HG02763 (cell line): ENCODE results near the gene GPATCH8.

Experiments used
- ATAC-seq: cut with Tn5 transposase; IDR thresholded peaks from one replicate; pipeline ENCODE4 v1.9.1; 2021; ENCODE audit warnings: mild to moderate bottlenecking, moderate library complexity; ENCODE audit not compliant: unreplicated experiment

GPATCH8 gene

DNA sequence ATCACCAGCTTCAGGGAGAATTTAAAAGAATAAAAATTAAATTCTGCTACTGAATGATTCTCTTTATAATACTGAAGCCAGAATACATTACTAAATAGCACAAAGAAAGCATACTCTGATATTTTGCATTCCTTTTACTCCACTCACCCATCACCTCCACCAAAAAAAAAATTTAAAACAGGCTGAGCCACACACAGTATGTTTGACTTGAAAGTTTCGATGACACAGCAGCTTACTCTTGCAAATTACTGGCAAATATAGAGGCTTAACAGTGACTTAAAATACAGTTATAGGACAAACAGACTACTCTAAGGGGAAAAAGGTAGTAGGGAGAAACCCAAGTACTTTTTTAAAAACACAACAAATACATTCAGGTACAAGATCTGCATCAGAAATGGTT lies 39.2 kb downstream of the GPATCH8 start:
- ATAC-seq, result no peak

DNA sequence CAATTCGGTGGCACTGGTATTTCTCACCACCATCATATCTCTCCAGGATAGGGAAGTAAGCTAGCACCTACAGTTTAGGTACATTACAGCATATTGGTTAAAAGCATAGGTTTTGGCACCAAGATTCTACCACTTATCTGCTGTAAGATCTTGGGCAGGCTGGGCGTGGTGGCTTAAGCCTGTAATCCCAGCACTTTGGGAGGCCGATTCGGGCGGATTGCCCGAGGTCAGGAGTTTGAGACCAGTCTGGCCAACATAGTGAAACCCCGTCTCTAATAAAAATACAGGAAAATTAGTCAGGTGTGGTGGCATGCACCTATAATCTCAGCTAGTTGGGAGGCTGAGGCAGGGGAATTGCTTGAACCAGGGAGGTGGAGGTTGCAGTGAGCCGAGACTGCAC lies 51.4 kb downstream of the GPATCH8 start:
- ATAC-seq, result no peak

DNA sequence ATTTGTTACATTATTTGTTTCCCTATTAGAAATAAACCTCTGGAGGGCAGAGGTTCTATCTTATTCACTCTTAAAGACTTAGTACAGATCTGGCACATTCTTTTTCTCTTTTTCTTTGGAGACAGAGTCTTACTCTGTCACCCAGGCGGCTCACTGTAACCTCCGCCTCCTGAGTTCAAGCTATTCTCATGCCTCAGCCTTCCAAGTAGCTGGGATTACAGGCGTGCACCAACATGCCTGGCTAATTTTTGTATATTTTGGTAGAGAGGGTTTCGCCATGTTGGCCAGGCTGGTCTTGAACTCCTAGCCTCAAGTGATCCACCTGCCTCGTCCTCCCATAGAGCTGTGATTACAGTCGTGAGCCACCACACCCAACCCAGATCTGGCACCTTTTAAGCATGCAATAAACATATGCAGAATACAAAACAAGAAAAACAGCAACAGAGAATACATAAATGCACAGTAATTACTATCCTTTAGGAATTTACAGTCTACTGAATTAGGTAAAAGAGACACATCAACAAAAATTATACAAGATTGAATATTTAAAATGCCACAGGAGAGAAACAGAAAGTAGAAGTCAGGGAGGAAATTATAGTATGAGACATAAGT lies 52.1 kb downstream of the GPATCH8 start:
- ATAC-seq, result no peak

DNA sequence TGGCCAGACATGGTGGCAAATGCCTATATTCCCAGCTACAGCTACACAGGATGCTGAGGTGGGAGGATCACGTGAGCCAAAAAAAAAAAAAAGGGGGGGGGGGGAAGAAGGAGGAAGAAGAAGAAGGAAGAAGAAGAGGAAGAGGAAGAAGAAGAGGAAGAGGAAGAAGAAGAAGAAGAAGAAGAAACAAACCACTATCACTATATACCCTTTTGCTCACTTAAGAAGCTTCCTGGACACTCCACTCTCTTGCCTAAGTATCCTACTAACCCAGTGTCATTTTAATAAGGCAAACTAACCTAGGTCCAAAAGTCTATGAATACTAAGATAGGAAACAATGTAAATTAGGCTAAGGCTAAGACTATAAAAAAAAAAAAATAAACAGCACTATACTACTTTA lies 54.8 kb downstream of the GPATCH8 start:
- ATAC-seq, result no peak

DNA sequence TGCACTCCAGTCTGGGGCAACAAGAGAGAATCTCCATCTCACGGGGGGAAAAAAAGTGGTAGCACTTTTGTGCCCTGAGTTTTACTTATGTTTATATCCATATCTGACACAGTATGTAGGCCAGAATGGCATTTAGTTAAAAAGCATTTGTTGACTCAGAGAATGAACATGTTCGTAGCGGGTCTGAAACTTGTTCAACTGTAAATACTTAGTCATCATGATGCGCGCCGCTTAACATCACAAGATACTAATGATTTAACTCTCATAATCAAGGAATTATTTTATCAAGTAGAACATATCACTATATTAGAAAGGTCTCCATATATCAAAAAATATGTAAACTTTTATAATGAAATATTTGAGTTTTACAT lies 58.5 kb downstream of the GPATCH8 start:
- ATAC-seq, result no peak

DNA sequence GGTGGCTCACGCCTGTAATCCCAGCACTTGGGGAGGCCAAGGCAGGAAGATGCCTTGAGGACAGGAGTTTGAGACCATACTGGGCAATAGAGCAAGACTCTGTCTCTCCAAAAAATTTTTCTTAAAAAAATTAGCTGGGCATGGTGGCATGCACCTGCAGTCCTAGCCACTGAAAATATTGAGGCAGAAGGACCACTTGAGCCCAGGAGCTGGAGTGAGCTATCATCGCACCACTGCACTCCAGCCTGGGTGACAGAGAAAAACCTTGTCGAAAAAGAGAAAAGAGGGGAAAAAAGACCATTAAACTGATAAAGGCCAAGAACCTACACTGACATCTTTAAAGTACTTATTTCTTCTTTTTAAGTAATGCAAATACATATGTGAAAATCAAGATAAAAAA lies 60.4 kb downstream of the GPATCH8 start:
- no peak for ATAC-seq

DNA sequence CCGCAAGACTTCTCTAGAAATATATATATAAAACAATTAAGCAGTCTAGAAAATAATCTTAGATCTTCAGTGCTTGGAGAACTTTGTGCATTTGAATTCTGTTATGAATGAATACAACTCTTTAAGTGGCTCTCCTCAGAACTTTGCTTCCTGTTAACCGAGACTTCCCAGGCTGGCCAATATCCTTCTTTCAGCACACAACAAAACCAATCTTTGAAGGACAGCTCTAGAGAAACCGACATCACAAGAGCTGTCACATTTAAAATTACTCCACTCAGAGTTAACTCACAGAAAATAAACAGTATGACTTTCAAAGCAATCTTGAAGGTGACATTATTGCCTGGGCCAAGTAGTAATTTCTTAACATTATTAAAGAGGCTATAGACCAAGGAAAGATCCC lies 64.0 kb downstream of the GPATCH8 start:
- ATAC-seq, result no peak

DNA sequence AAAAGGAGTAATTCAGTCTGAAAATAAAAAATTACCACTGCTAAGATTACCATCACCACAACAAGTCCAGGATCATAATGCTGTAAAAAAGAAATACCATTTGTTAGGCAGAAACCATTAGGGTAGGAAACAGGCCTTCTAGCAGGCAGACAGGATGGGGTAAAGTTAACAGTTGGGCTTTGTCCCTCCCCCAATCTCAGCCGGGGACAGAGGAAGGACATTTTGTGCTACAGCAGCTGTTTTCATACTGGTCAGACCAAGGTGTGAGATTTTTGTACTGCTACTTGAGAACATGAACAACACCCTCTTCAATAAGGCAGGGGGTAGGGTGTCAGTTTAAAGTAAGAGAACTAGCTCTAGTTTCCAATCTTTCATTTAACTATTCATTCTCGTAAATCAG lies 64.6 kb downstream of the GPATCH8 start:
- no peak for ATAC-seq

DNA sequence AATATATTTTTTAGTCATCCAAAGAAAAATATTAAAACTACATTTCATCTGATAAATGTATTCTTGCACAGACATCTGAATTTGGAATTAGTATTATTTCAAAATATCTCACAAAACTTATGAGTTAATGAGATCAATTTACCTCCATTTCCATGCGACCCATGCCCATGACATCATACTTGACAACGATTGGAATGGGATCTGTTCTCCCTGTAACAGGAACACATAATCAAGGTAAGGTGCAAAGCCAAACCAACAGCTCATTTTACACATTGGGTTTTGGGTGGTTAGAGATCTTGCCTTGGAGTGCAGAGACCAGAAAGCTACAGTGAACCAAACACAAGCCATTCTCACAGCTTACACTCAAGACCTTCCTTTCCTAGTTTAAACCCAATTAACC lies 66.9 kb downstream of the GPATCH8 start:
- no peak for ATAC-seq

DNA sequence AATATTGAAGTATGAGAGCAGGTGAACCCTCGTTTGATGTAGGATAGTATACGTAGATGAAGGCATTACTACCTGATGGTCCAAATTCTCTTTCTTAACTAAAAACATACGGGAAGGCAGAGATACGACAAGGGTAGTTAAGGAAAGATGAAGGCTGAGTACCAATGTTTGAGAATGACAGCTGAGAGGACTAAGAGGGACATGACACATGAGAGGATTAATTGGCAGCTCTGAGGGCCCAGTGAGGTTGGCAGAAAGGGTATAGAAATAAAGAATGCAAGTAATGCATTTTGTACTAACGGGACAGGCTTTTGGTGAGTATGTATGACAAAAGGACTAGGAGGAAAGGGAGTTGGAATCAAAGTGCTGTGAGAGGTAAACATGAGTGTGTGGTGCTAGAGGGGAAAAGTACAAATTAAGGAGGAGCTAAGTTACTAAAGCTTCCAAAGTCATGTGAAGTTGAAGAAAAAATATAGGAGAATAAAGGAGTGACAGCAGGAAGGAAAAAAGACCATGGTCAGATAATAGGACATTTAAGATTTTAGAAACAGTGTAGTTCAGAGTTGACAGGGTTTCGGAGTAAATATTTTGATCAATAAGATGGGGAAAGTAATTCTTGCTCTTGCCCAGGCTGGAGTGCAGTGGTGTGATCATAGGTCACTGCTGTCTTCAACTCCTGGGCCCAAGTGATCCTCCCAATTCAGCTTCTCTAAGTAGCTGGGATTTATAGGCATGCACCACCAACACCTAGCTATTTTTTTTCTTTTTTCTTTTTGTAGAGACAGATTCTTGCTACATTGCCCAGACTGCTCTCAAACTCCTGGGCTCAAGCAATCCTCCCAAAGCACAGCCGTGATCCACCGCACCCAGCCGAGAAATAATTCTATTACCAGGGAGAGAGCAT lies 70.7 kb downstream of the GPATCH8 start:
- no peak for ATAC-seq

DNA sequence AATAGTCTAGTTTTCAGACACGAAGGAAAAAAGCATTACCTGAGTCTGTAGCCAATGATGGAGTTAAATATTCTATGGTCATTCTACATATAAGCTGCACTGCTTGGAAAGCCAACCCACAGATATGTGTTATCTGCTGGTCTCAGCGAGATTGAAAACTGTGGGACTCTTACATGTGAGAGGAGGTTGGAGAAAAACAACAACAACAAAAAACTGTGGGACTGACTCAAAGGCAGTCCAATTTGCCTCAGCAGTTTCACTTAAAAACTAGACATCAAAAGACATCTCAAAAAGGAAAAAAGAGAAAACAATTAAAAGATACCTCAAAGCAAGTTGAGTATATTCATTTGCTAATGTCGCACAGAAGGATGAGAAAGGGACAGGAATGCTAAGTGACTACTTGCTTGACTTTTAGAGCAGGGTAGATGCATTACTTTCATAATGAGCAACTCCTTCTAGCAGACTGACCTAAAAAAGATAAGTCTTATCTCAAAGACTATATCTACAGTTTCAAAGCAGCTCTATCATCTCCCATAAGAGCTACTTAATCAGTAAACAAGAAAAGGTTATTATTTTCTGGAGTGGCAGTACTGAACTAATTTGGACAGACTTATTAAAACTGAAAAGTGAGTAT lies 78.3 kb downstream of the GPATCH8 start:
- no peak for ATAC-seq

DNA sequence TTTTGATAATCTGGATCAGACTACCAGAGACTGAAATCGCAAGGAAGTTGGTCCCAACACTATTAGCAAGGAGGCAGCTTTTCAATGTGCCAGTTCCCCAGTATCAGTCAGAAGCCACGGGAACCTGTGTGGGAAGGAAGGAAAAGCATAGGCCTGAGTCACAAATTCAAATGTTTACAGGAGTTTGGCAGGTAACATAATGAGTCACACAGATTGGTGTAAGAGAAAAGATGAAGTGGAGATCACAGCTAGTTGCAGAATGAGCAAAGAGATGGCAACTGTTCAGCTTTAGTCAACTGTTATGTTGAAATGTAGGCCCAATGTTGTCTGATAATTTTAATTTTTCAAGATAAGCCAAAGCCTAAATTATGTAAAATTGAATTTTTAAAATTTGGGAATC lies 85.7 kb downstream of the GPATCH8 start:
- ATAC-seq, result no peak

DNA sequence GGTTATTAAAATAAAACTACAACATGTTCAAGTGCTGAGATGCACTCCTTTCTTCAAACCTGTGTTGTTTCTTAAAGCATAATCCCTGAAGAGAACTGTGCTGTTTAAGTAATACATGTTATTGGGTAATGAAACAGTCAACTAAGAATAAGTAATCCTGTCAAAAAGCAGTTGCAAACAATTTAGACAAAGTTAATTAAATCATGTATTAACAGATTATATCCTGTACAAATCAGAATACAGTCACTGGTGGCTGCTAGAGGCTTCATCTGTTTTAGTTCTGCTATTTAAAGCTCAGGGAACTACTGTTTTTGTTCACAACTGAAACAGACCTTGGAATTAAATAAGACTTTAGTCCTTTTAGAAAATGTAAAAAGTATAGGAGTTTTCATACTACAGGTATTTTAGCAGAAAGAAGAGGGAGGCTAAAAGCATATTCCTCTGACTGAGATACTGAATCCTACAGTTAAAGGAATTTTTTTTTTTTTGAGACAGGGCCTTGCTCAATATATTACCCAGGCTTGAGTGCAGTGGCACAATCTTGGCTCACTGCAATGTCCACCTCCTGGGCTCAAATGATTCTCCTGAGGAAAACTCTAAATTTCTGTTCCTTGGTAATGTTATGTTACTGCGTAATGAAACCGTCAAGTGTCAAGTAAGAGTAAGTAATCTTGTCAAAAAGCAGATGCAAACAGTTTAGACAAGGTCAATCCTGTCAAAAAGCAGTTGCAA lies 86.5 kb downstream of the GPATCH8 start:
- ATAC-seq, result no peak

DNA sequence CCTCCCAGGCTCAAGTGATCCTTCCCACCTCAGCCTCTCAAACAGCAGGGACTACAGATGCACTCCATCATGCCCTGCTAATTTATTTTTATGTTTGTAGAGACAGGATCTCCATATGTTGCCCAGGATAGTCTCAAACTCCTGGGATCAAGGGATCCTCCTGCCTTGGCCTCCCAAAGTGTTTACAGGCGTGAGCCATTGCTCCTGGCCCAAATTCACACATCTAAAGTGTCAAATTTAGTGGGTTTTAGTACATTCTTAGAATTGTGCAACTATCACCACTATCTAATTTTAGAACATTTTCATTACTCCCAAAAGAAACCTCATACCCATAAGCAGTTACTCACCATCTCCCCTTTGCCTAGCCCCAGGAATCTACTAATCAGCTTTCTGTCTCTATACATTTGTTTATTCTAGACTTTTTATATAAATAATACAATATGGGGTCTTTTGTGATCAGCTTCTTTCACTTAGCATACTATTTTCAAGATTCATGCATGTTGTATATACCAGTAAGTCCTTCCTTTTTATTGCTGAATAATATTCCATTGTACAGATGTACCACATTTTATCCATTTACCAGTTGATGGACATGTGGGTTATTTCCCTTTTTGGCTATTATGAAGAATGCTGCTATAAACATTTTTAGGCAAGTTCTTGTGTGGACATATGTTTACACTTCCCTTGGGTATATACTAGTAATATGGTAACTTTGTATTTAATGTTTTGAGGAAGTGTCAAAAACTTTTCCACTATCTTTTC lies 88.6 kb downstream of the GPATCH8 start:
- no peak for ATAC-seq

DNA sequence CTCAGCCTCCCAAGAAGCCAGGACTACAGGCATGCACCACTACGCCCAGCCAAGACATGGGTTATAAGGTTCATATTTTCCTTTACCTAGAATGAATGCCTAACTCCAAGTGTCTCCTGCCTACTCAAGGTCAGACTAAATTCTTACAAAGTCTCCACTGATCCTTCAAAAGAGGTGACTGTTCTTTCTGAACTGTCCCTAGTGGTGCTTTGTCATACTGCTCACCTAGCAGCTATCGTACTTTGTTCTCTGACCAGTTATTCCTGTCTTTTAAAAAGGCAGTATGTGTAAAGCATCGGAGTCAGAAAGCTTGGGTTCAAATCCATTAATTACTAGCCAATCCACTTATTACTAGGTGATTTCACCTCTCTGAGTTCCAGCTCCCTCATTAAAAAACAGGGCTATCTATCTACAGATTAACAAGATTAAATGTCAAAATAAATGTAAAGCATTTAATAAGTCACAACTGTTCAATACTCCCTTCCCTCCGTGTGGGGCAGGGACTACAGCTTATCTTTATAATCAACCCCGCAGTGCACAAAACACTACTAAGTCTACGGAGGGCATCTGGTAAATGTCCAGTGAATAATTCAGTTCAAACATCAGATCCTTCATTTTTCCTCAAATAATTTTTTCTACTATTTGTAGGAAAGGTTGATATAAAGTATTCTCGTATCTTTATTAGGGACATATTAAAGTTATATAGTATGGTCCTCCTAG lies 93.7 kb downstream of the GPATCH8 start:
- no peak for ATAC-seq

DNA sequence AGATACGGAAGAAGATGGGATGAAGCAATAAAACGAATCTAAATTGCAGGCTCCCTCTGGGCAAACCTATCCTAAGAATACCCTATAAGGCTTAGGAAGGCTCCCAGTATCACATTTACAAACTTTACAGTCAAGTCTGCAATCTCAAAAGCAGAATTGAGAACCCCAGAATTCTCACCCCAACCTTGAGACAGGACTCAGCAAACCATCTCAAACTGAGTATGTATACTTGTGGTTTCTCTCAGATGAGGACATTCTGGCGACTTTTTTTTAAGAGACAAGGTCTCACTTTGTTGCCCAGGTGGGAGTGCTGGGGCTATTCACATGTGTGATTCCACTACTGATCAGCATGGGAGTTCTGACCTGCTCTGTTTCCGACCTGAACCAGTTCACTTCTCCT lies 94.4 kb downstream of the GPATCH8 start:
- no peak for ATAC-seq

DNA sequence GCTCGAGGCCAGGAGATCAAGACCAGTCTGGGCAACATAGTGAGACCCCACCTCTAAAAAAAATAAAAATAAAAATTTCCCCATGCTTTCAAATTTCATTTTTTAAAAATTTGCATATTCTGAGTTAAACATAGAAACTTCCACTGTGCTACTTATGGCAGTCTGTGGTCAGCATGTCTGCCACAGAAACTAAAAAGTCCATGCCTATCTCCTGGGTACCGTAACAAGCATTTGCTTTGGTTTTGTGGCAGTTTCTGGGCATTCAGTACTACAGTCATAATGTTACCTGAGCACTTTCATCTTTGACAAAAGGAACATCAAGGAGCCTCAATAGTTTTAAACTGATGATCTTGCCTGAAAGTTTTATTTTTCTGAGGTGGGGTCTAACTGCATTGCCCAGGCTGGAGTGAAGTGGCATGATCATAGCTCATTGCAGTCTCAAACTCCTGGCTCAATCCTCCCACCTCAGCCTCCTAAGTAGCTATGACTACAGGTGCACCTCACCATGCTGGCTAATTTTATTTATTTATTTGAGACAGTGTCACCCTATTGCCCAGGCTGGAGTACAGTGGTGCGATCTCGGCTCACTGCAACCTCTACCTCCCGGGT lies 100.5 kb downstream of the GPATCH8 start:
- no peak for ATAC-seq

DNA sequence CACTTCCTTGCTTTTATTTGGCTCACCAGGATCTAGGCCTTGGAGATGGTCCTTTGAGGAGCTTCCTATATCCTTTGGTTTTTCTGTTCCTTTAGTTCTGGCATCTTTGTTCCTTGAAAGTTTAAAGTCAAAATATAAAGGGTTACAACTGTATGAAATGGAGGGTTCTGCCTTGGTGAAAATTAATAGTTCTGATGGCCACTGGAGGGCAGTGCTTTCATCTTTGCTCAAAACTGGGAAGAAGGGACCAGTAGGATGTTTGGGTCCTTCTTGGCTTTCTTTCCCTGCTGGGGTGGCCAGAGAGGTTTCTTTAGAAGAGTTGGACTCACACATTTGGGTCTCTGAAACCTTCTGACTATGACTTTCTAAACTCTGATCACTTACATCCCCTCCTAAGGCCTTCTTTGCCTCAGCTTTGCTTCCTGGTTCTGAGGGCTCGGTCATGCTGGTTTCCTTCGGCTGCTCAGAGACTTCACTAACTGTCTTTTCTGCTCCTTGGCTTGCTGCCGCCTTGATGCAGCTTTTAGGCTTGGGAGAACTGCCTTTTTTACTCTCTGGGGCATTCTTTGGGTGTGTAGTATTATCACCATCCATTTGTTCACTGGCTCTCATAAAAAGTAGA lies 102.9 kb downstream of the GPATCH8 start:
- no peak for ATAC-seq
